Ascending aorta (tissue), 2 donors: ENCODE data around the gene LGR4. TPM values are rescaled to one million over a fixed set of nuclear protein-coding genes. Genes with fewer than 3 reads are reported as not detected.

Experiments used
- DNase-seq, 2 donors: peaks; one replicate each; pipeline ENCODE4 v3.0.0-alpha.2; 2019; ENCODE audit warnings: low spot score in 2 of 2
- H3K27ac ChIP-seq, 2 donors: fragments of 200-600 bp; sonication (generic); one replicate each; pipeline ENCODE4 v1.5.1; 2016 to 2017; ENCODE audit warnings: mild to moderate bottlenecking in 1 of 2
- H3K27me3 ChIP-seq: fragments of 200-600 bp; sonication (generic); one replicate; pipeline ENCODE4 v1.5.1; 2017
- H3K36me3 ChIP-seq, 2 donors: fragments of 200-600 bp; sonication (generic); one replicate each; pipeline ENCODE4 v1.5.1; 2016
- H3K4me1 ChIP-seq, 2 donors: fragments of 200-600 bp; sonication (generic); one replicate each; pipeline ENCODE4 v1.5.1; 2016 to 2017; ENCODE audit warnings: mild to moderate bottlenecking in 1 of 2
- H3K4me3 ChIP-seq, 2 donors: fragments of 200-600 bp; sonication (generic); one replicate each; pipeline ENCODE4 v1.5.1; 2016 to 2017; ENCODE audit warnings: mild to moderate bottlenecking in 1 of 2
- H3K9me3 ChIP-seq, 2 donors: fragments of 200-600 bp; sonication (generic); one replicate each; pipeline ENCODE4 v1.5.1; 2016
- intact Hi-C: fragments of 100-400 bp; cut with DNase I; formaldehyde crosslinking; loops from one replicate; pipeline ENCODE4 v1.15.1; 2023
- total RNA-seq: library from RNA; depleted of rRNA; stranded (reverse); fragments of >200 nt; gene quantifications from one replicate; pipeline ENCODE4 v1.1.0, GENCODE V29; 2016
- TF ChIP-seq, protein P1 (sequence below), 3 experiments: fragments of 200-600 bp in 2 of 3; fragments of 450-650 bp in 1 of 3; sonication (generic) in 2 of 3; IDR thresholded peaks; one replicate each; pipeline ENCODE4 v1.5.1; 2016 to 2019; ENCODE audit warnings: antibody characterized with exemption in 3 of 3, mild to moderate bottlenecking in 1 of 3, moderate library complexity in 1 of 3

LGR4 gene
- total RNA-seq, 1 donor from 2014 or later = 46.8 TPM

DNA sequence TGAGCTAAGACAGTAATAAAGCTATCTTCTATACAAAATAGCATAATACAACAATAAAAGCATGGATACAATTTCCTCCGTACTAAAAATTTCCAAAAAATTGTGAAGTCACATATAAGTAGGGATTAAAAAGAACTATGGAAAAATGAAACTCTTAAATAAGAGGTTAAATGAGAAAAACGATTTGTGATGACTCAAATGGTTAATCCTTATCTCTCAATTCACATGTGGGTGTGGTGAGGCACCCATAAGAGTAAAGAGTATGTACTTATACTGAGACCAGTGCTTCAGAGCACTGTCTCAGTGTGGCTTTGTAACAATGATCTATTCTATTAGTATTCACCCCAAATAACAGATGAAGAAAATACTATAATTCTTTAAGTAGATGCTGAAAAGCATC, 84.6 kb downstream of the LGR4 start:
- H3K36me3 ChIP-seq = no peaks in the 10 kb centered on the region
- peaks cover 0 to 25% of the 10 kb centered on the region in 2 donors for H3K4me1 ChIP-seq
- DNase-seq = no peak
- H3K27ac ChIP-seq = no peak overlapping the region
- no peaks in the 10 kb centered on the region for H3K9me3 ChIP-seq
- no peaks in the 10 kb centered on the region for H3K27me3 ChIP-seq
- H3K4me3 ChIP-seq = no peak overlapping the region
- TF ChIP-seq, protein P1, sequence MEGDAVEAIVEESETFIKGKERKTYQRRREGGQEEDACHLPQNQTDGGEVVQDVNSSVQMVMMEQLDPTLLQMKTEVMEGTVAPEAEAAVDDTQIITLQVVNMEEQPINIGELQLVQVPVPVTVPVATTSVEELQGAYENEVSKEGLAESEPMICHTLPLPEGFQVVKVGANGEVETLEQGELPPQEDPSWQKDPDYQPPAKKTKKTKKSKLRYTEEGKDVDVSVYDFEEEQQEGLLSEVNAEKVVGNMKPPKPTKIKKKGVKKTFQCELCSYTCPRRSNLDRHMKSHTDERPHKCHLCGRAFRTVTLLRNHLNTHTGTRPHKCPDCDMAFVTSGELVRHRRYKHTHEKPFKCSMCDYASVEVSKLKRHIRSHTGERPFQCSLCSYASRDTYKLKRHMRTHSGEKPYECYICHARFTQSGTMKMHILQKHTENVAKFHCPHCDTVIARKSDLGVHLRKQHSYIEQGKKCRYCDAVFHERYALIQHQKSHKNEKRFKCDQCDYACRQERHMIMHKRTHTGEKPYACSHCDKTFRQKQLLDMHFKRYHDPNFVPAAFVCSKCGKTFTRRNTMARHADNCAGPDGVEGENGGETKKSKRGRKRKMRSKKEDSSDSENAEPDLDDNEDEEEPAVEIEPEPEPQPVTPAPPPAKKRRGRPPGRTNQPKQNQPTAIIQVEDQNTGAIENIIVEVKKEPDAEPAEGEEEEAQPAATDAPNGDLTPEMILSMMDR (IDR thresholded peaks at IDR 0.05) = no peak
- intact Hi-C loops = loop anchor here (10.0 kb wide), 1 partner anchor 203 kb away; no protein-coding TSS in a partner anchor

- DNase-seq = no peak
- Histone ChIP-seq H3K4me3 (no peak overlapping the region), H3K36me3 (no peaks in the 10 kb centered on the region), H3K27ac (no peak overlapping the region), H3K9me3 (no peaks in the 10 kb centered on the region), H3K4me1 (peaks cover 0 to 23% of the 10 kb centered on the region in 2 donors), H3K27me3 (no peaks in the 10 kb centered on the region)
- intact Hi-C loops = loop anchor here (10.0 kb wide), 1 partner anchor 203 kb away; no protein-coding TSS in a partner anchor
- TF ChIP-seq, protein P1 (IDR thresholded peaks at IDR 0.05) = no peak
Measured at GRCh38 chr11:27387362-27387761, 85.2 kb downstream of the LGR4 start.

- DNase-seq = no peak
- Histone ChIP-seq H3K4me3 (no peak overlapping the region), H3K9me3 (no peaks in the 10 kb centered on the region), H3K4me1 (peaks cover 0 to 23% of the 10 kb centered on the region in 2 donors), H3K27me3 (no peaks in the 10 kb centered on the region), H3K36me3 (peaks cover 0 to 8% of the 10 kb centered on the region in 2 donors), H3K27ac (peak overlapping the region in 1 of 2 donors; percentile 13)
- intact Hi-C loops = loop anchor here (10.0 kb wide), 1 partner anchor 202 kb away; no protein-coding TSS in a partner anchor
- TF ChIP-seq, protein P1 (IDR thresholded peaks at IDR 0.05) = no peak
Measured at GRCh38 chr11:27386181-27386845, 86.3 kb downstream of the LGR4 start.

- H3K27ac ChIP-seq = peak overlapping the region; percentile 39 to 55
- intact Hi-C loops = loop anchor here (2.0 to 10.0 kb wide), 2 partner anchors 88 to 200 kb away; partner anchors contain the start of gene LGR4
- TF ChIP-seq, protein P1 (IDR thresholded peaks at IDR 0.05) = no peak
- DNase-seq = peak in 1 of 2 donors; percentile 77
- H3K36me3 ChIP-seq = peaks cover 5 to 13% of the 10 kb centered on the region in 2 donors
- peaks cover 0 to 18% of the 10 kb centered on the region in 2 donors for H3K4me1 ChIP-seq
- H3K27me3 ChIP-seq = no peaks in the 10 kb centered on the region
- no peaks in the 10 kb centered on the region for H3K9me3 ChIP-seq
- peak overlapping the region; percentile 33 to 36 for H3K4me3 ChIP-seq
Measured at GRCh38 chr11:27385245-27385644, 87.3 kb downstream of the LGR4 start.

DNA sequence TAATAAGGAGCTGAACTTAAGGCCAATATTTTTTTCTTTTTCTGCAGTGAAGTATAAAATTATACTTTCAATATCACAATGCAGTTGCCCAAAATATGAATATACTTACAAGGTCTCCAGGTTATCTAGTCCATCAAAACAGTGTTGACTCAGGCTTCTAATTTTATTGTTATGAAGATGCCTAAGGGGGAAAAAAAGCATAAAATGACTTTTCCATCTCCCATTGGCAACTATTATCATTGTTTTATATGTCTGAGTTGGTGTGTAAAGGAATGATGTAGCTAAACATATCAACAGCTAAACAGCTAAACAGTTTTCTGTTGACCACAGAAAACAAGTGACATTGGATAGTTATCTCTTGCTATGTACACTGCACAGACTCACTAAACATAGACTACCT, 88.4 kb downstream of the LGR4 start:
- Histone ChIP-seq H3K27me3 (no peaks in the 10 kb centered on the region), H3K4me3 (peak overlapping the region; percentile 33 to 36), H3K27ac (no peak overlapping the region), H3K9me3 (no peaks in the 10 kb centered on the region), H3K36me3 (peaks cover 14 to 23% of the 10 kb centered on the region in 2 donors), H3K4me1 (peaks cover 0 to 18% of the 10 kb centered on the region in 2 donors)
- no peak for DNase-seq
- intact Hi-C loops = loop anchor here (2.0 to 10.0 kb wide), 3 partner anchors 89 to 199 kb away; partner anchors contain the start of gene LGR4
- TF ChIP-seq, protein P1 (IDR thresholded peaks at IDR 0.05) = no peak
